GM19193 (cell line): ENCODE measurements around the gene KRT74.

Source experiments
- POLR2A ChIP-seq: IDR thresholded peaks from 4 replicates; pipeline ENCODE4 v1.6.1; 2011; ENCODE audit not compliant: insufficient read depth, insufficient read length; ENCODE audit errors: extremely low read depth

The KRT74 gene

DNA sequence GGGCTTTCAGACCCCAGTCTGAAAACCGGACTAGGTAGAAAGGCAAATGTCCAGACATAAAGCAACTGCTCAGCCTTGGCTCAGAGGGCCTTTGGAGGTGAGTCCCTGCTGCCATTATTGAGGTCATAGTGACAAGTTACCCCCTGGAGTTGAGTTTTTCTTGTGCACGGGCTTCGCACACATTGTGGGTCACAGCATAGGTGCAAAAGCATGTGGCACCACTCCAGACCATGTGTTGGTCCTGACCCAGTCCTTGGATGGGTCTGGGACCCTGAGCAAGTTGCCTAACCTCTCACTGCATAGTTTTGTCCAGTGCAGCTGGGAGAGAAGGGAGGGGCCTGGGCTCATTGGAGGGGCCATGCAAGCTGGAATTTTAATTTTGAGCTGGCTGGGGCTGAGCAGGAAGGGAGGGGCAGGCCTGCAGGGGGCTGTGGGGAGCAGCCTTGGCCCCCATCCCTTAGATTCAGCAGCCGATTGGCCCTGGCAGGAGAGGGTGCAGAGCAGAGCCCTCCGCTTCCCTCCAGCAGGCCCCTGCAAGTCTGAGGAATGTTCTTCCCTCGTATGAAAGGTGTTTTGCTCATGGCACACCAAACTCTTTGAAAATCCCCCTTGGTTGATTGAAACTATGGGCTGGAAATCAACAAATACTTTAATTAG lies 49.3 kb downstream of the KRT74 start:
- TF ChIP-seq POLR2A = no peak

DNA sequence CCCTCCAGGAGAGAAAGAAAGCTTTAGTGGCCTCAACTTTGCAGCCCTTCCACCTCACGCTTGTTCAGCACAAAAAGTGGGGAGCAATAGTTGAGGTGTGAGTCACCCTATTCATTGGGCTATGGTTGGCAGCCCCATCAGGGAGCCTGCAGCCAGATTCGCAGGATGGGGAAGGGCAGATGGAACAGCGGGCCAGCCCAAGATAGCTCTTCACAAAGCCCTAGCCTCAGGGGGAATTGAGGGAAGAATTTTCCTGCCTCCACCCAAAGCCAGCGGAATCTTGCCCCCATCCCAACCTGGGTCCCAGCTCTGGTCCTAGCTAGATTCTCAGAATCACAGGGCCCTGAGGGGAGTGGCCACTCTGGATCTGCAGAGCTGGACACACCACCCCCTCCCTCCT lies 49.8 kb downstream of the KRT74 start:
- no peak for TF ChIP-seq POLR2A

GRCh38 chr12:52522346-52523011 lies 51.2 kb downstream of the KRT74 start:
- no peak for TF ChIP-seq POLR2A

DNA sequence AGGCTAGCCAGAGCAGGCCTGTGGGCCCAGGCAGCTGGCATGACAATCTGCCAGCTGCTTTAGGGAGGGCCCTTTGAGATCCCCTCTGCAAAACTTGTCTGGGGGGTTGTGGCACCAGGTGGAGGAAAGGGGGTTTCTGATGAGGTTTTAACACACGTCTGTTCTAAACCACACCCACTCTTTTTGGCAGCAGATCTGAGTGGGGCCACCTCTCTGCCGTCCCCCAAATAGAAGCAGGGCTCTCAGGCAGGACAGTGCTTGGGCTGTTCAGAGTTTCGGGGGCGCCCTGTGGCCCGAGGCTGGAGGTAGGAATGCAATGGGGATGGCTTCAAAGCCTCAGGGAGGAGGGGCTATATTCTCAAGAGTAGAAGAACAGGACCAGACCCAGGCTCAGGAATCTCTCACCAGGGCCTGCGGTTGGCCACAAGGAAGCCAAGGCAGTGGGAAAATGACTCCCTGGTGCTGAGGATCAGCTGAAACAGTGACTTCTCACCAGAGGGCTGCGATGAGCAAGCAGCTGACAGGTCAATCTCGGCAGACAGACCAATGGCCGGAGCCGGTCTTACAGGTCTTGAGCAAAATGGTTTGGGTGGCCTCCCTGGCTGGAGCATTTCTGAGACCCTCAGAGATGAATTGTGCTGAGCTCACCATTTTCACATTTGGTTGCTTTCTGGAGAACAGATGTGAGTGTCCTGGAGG lies 51.9 kb downstream of the KRT74 start:
- no peak for TF ChIP-seq POLR2A

- TF ChIP-seq POLR2A = no peak
These were observed 52.5 kb downstream of the KRT74 start for GRCh38 chr12:52521175-52521567.

- no peak for TF ChIP-seq POLR2A
These were observed 53.6 kb downstream of the KRT74 start, which contains the start of gene KRT5 for GRCh38 chr12:52519826-52520662. KRT5 (minus strand) TSS chr12:52520394; CDS start chr12:52520296, 98 bp downstream.

- no peak for TF ChIP-seq POLR2A
These were observed 54.3 kb downstream of the KRT74 start for GRCh38 chr12:52519387-52519703.

DNA sequence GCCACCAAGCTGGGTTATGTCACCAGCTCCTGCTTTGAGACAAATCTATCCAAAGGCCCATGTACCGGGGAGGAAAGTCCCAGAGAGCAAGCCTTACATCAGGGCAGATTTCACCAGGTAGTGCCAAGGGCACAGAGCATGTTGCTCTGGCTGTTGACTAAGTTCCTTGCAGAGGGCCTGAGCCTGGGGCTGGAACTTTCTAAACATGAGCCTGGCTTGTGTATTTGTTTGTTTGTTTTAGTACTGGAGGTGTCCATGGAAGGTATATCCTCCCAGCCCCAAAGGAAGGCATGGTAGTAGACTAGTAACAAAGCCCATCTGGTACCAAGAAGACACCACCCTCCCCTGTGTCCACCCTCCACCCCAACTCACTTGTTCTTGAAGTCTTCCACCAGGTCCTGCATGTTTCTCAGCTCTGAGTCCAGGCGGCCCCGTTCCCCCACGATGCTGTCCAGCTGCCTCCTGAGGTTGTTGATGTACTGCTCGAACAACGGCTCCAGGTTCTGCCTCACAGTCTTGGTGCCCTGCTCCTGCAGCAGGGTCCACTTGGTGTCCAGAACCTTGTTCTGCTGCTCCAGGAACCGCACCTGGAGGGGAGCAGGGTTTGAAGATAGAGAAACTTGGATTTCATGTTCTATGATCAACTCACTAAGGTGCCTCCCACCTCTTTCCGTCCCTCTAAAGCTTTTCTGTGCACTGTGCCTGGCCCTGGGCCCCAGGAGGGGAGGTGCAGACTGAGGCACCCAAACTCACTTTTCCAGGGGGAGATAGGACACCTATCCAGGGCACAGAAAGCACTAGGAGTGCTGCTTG lies 54.9 kb downstream of the KRT74 start:
- TF ChIP-seq POLR2A = no peak

DNA sequence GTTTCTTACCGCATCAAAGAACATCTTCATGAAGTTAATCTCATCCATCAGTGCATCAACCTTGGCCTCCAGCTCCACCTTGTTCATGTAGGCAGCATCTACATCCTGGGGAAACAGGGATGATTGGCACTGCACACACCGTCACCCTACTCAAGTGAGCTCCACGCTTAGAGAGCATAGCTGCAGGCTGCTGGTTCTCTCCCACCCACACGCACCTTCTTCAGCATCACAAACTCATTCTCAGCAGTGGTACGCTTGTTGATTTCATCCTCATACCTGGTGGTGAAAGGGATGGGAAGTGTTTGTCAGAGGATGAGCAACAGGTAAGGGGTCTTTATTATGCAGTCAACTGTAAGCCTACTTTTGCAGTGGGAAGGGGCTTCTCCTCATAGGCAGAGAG lies 55.8 kb downstream of the KRT74 start:
- no peak for TF ChIP-seq POLR2A

DNA sequence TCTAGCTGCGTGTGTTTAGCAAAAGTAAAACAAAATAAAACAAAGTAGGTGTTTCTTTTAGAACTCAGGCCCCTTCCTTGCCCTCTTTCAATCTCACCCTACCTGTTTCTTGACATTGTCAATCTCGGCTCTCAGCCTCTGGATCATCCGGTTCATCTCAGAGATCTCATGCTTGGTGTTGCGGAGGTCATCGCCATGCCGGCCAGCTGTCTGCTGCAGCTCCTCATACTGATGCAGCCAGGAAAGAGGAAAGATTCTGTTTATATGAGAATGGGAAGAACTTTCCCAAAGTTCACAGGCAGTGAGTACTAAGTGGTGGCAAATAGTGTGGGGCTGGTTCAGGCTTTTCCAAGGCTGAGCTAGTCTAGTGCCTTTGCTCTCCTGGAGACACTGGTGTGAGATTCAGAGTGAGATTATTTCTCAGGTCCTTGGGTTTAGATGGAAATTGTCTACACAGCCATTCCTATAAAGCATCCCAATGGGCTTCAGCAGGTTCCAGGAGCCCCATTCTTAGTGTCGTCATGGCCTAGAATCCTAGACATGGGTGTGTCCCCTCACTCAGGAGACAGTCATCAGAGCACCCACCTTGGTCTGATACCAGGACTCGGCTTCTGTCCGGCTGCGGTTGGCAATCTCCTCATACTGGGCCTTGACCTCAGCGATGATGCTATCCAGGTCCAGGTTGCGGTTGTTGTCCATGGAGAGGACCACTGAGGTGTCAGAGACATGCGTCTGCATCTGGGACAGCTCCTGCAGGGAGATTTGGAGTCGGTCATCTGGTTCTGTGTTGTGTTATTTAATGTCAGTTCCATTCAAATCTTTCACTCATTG lies 56.4 kb downstream of the KRT74 start:
- TF ChIP-seq POLR2A = no peak

GRCh38 chr12:52515927-52516831 lies 57.5 kb downstream of the KRT74 start:
- TF ChIP-seq POLR2A = no peak
